GM04504 (cell line): Measurements from ENCODE around the gene ZNF426.
"Not testable (repeated sequence)": the region's sequence is repeated elsewhere in the genome, so short reads cannot be mapped to it uniquely, and the experiment has no call there.

Experiments
- DNase-seq: peaks from one replicate; pipeline ENCODE4 v3.0.0-alpha.2; 2012; ENCODE audit warnings: low read depth

The ZNF426 gene

DNA sequence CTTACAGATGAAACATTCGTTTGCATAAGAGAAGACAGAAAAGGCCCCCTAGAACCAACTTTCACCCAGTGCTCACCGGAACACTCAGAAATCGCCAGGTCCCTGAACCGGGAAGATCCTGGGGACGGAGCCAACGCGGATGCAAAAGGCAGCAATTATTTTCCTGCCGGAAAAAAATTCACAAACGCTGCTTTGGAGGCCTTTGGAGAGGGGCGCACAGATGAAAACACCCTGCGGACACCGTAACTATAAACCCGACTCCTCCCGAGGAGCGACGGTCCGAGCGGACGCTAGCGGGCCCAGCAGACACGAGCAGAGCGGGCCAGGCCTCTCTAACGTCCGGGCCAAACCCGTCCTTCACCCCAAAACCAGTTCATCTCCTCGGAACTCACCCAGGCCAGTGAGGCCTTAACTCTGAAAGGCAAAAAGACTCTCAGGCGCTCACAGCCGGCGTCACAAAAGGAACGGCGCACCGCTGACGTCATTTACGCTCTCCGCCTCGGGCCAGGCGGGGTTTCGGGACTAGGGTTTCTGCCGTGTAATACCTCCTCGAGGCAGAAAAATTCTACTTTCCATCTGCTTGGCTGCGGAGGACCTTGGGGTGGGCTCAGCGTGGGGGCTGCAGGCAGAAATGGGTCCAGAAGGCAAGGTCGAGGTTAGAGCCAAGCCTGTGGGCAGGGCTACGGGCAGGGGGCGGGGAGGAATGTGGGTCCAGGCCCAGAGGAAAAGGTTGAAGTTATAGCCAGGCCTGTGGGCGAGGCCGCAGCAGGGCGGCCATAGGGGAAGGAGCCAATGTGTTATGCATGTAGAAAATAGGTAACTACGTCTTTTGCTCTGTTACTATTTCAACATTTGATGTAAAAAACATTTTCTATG, at the start of gene ZNF426:
Gene ZNF426 (minus strand): TSS at position 463 of the 876 bp plus-strand sequence. CDS start 2,413 bp downstream, outside the sequence.
- DNase-seq = peak; percentile 77

DNA sequence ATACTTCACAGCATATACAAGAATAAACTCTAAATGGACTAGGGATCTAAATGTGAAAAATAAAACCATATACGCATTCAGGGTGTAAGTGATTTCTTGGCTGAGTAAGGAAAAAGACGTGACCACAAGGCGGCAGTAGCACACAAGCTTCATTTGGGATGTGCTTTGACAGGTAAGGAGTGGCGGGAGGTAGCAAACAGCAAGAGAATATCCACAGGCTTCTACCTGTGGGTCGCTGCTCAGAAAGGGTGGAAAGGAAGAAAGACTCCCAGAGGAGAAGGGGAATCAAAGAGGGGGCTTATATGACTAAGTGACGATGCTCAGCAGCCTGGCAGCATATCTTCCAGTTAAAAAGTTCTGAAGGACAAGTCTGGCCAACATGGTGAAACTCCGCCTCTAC, 48.3 kb upstream of the ZNF426 start:
- DNase-seq = peak; percentile 21

DNA sequence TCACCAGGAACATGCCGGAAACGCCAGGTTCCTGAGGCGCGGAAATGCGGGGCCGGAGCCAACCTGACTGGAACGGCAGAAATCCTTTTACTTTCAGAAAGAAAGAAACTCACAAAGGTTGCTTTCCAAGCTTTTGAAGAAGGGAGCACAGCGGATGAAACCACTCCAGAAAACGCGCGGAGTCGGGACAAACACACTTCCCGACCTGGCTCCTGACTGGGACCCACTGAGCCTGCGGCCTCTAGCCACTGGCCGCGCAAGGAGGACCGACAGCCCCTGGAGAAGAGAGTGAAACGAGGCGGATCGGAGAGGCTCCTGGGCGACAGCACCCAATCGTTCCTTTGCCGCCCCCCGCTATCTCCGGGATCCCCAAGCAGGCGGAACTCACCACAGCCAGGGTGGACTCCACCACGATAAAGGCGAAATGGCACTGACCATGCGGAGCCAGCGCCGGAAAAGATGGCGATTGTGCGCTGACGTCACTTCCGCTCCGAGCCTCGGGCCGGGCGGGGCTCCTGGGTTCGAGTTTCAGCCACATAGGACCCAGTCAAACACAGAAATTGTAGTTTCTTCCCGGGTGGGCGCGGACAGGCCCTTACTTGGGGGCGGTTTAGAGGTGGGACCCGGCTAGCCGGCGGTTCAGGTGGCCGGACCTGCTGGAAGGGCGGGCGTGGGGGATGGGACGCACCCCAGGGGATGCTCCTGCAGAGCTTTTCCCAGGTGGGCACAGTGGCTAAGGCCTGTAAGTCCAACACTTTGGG, 45.8 kb upstream of the ZNF426 start, which contains the start of gene ZNF121:
Gene ZNF121 (minus strand): TSS at position 432 of the 761 bp plus-strand sequence. CDS start 16,407 bp downstream, outside the sequence.
- peak; percentile 48 for DNase-seq

DNA sequence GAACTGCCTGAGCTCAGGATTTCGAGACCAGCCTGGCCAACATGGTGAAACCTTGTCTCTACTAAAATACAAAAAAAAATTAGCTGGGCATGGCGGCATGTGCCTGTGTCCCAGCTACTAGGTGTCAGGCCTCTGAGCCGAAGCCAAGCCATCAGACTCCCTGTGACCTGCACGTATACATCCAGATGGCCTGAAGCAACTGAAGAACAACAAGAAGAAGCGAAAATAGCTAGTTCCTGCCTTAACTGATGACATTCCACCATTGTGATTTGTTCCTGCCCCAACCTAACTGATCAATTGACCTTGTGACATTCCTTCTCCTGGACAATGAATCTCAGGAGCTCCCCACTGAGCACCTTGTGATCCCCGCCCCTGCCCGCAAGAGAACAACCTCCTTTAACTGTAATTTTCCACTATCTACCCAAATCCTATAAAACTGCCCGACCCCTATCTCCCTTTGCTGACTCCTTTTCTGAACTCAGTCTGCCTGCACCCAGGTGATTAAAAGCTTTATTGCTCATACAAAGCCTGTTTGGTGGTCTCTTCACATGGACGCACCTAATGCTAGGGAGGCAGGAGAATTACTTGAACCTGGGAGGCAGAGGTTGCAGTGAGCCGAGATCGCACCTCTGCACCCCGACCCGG, 43.8 kb upstream of the ZNF426 start:
- not testable (repeated sequence) for DNase-seq

DNA sequence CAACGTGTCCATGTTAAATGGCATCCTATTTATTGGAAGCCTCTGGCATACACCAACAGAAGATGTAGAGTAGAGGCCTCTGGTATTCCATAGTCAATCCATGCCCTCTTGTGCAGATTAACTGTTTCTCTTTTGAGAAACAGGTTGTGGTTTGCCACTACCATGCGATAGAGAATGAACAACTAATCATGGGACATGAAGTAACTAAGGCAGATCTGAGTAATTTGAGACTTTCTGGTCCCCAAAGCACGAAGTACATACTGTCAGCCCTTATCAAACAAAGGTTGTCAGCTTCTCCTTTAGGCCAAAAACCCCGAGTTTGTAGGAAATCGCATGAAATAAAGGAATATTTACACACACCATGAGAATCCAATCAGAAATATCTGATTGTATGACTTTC, 42.3 kb upstream of the ZNF426 start:
- no peak for DNase-seq

DNA sequence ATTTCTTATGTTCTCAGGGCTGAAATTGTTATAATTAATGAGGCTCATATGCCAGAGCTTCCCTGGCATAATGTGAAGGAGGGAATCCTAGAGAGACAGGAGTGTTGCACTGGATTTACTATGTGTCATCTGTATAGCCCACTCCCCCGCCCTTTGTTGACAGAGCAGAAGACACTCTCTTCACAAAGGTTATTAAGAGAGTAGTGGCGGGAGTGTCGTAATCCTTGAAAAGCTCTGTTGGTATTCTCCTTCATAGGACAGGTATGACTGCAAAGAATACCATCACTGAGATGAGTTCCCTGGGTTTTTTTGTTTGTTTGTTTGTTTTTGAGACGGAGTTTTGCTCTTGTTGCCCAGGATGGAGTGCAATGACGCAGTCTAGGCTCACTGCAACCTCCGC, 31.8 kb upstream of the ZNF426 start:
- no peak for DNase-seq

DNA sequence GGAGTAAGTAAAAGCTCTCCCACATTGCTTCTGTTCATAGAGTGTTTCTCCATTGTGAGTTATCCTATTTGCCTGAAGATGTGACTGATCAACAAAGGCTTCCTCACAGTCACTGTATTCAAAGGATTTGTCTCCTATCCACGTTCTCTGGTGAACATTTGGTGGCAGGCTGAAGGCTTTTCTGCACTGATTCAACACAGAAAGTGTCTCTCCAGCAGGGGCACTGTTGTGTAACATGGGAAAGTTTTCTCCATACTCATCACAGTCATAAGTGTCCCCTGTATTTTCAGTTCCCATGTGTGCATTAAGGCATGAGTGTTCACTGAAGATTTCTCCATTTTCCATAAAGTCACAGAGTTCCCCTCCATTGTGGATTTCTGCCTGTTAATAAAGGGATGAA, 28.3 kb upstream of the ZNF426 start:
- DNase-seq = no peak

DNA sequence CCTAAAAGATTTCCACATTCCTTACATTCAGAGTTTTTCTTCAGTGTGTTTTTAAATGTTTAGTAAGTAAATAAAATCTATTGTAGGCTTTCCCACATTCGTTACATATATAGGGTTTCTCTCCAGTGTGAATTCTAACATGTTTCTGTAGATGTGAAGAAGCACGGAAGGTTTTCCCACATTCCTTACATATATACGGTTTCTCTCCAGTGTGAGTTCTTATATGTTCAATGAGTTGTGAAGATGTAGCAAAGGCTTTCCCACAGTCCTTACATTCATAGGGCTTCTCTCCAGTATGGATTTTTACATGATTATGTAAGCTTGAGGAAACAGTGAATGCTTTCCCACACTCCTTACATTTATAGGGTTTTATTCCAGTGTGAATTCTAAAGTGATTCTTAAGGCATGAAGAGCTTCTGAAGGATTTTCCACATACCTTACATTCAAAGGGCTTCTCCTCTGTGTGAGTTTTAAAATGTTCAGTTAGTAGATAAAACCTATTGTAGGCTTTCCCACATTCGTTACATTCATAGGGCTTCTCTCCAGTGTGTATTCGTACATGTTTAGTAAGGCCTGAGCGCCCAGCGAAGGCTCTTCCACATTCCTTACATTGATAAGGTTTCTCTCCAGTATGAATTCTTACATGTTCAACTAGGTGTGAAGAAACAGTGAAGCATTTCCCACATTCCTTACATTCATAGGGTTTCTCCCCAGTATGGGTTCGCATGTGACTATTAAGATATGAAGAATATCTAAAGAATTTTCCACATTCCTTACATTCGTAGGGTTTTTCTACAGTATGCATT, 27.7 kb upstream of the ZNF426 start:
- no peak for DNase-seq

DNA sequence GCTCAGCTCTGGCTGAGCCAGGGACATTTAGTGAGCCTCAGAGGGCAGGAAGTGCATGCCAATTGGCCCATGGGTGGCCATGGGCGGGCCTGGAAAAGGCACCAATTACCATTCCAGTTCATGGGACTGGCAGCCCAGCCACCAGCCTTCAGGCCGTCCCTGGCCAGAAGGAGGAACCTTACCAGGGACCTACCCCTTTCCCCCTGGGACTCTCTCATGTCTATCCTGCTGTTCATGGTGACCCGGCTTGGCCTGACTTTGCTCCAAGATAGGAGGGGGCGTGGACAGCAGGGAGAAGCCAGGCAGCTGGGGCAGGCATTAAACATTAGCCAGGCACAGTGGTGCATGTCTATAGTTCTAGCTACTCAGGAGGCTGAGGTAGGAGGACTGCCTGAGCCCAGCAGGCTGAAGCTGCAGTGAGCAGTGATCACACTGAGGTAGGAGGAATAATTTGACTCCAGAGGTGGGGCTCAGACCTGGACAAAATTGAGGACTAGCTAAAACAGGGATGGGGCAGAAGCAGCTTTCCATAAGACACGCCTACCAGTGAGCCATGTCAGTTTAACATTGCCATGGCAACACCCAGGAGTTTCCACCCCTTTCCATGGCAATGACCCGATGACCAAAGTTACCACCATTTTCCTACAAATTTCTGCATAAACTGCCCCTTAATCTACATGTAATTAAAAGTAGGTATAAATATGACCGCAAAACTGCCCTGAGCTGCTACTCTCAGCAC, 14.3 kb upstream of the ZNF426 start:
- DNase-seq = no peak

DNA sequence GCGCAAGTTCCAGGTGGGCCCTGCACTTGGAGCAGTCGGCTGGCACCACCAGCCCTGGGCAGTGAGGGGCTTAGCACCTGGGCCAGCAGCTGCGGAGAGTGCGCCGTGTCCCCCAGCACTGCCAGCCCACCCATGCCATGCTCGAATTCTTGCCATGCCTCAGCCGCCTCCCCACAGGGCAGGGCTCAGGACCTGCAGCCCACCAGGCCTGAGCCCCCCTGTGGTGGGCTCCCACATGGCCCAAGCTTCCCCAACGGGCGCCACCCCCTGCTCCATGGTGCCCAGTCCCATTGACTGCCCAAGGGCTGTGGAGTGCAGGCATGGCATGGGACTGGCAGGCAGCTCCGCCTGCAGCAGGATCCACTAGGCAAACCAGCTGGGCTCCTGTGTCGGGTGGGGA, 9.4 kb upstream of the ZNF426 start:
- DNase-seq = no peak

DNA sequence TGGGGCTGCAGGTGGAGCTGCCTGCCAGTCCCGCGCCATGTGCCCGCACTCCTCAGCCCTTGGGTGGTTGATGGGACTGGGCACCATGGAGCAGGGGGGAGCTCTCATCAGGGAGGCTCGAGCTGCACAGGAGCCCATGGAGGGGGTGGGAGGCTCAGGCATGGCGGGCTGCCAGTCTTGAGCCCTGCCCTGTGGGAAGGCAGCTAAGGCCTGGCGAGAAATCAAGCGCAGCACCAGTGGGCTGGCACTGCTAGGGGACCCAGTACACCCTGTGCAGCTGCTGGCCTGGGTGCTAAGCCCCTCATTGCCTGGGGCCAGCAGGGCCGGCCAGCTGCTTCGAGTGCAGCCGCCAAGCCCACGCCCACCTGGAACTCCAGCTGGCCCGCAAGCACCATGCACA, 2.8 kb upstream of the ZNF426 start:
- not testable (repeated sequence) for DNase-seq

DNA sequence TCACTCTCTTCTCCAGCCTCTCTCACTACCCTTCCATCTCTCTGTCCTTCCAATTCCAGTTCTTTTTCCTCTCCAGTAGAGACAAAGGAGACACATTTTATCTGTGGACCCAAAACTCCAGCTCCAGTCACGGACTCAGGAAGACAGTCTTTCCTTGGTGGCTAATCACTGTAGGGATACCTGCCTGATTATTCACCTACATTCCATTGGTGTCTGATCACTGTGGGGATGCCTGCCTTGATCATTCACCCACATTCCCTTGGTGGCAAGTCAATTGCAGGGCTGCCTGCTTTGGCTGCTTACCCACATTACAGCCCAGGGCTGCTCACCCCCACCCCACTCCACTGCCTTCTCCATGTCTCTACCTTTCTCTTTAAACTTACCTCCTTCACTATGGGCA, 1.5 kb upstream of the ZNF426 start:
- not testable (repeated sequence) for DNase-seq

DNA sequence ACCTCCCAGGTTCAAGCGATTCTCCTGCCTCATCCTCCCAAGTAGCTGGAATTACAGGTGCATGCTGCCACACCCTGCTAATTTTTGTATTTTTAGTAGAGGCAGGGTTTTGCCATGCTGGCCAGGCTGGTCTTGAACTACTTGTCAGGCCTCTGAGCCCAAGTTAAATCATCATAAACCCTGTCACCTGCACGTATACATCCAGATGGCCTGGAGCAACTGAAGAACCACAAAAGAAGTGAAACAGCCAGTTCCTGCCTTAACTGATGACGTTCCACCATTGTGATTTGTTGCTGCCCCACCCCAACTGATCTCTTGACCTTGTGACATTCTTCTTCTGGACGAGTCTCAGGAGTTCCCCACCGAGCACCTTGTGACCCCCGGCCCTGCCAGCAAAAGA, 756 bp upstream of the ZNF426 start:
- DNase-seq = not testable (repeated sequence)

DNA sequence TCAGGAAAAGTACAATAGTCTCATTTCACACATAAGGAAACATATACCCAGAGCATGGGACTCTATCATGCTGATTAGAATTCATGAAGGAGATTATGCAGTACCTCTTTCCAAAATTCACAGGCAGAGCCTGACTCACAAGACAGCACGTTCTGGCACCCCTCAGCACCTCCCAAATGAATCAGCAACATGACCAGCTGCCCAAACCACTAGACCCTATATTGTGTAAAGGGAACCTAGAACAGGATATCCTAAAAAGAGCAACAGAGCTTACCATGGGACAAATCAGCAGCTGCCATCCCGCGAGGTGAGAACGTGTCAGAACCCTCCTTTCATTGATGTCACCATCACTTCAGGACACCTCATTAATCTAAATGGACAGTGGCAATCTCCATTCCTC, 2.5 kb downstream of the ZNF426 start:
- DNase-seq = no peak

DNA sequence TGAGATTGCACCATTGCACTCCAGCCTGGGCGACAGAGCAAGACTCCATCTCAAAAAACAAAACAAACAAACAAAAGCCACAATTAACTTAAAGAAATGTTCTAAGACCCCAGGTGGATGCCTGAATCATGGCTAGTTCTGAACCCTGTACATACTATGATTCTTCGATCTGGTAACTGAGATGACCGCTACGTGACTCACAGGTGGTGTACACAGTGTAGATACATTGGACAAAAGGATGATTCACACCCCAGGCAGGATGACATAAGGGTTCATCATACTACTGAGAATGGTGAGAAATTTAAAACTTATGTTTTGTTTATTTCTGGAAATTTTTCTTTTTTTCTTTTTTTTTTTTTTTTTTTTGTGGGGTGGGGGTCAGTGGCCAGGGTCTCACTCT, 6.5 kb downstream of the ZNF426 start:
- DNase-seq = no peak

DNA sequence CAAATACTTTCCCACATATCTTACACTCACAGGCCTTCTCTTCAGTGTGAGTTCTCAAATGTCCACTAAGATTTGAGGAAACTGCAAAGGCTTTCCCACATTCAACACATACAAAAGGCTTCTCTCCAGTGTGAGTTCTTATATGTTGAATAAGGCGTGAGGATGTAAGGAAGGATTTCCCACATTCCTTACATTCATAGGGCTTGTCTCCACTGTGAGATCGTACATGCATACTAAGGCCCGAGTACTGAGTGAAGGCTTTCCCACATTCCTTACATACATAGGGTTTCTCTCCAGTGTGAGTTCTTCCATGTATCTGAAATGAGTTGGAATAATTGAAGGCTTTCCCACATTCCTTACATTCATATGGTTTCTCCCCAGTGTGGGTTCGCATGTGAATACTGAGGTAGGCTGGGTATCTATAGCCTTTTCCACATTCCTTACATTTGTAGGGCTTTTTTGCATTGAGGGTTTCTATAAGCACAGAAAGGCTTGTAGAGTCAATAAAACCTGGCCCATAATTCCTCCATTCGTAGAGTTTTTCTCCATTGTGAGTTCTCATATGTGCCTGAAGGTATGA, 9.6 kb downstream of the ZNF426 start:
- DNase-seq = no peak

DNA sequence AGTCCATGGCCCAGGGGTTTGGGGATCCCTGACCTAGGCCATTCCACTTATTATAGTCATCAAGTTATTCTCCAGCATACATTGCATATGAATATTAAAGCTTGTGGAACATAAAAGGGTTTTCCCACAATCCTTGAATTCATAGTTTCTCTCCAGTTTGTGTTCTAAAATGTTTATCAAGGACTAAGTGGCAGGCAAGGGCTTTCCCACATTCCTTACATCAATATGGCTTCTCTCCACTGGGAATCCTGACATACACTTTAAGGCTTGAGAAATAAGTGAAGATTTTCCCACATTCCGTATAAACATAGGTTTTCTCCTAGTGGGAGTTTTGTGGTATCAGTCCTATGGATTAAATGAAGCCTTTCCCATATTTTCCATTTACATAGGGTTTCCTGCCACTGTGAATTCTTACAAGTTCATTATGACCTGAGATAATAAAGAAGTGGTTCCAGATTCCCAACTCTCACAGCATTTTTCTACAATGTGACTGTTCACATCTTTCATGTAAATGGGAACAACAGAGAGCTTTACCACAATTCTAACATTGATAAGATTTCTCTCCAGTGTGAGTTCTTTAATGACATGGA, 14.5 kb downstream of the ZNF426 start:
- no peak for DNase-seq

DNA sequence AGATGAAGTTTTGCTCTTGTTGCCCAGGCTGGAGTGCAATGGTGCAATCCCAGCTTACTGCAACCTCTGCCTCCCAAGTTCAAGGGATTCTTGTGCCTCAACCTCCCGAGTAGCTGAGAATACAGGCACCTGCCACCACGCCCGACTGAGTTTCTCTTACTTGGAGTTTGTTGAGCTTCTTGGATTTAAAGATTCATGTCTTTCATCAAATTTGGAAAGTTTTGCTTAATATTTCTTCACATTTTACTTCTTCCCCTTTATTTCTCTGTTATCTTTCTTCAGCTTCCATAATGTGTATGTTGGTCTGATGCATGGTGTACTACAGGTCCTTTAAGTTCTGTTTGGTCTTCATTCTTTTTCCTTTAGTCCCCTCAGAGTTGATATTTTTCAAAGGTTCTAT, 31.2 kb downstream of the ZNF426 start:
- DNase-seq = no peak

DNA sequence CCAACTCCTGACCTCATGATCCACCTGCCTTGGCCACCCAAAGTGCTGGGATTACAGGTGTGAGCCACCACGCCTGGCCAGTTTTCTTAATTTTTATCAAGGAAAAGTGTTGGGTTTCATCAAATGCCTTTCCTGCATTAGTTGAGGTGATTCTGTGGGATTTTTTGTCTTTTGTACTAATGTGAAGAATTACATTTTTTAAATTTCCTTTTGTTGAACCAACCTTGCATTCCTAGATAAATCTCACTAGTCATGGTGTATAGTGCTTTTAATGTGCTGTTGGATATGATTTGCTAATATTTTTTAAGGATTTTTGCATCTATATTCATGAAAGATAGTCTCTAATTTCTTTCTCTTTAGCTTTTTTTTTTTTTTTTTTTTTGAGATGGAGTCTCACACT, 37.6 kb downstream of the ZNF426 start:
- no peak for DNase-seq

DNA sequence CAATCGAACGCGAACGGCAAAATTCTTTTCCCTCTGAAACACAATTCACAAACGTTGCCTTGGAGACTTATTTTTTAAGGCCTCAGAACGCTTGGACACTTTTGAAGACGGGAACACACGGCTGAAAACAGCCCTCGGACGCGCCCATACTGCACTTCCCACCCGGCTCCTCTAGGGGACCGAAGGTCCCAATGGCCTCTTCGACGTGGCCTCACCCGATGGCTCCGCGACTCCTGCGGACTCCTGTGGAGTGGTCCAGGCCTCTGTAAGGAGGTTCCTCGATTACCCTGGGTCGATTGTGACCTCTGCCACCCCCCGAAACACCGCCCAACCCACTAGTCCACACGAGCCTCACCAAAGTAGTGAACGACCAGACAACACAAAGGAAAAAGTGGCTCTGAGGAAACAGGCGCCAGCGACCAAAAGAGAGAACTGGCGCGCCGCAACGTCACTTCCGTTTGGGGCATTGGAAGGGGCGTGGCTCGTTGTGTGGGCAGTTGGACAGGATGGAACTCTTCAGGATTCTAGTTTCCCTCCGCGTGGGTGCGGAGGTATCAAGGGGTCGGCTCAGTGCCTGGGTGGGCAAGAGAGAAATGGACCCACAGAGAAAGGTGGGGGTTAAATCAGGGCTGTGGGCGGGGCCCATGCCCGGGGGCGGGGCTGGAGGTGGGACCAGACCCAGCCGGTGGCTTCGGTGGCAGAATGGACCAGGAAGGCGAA, 40.1 kb downstream of the ZNF426 start, which contains the start of gene ZNF560:
Gene ZNF560 (minus strand): TSS at position 434 of the 720 bp plus-strand sequence. CDS start 23,303 bp downstream, outside the sequence.
- DNase-seq = peak; percentile 3
